ENCODE results near the gene TBC1D4.

- no peak for TF ChIP-seq CTCF (IDR thresholded peaks at IDR 0.05)
- no peak for TF ChIP-seq POLR2AphosphoS5 (IDR thresholded peaks at IDR 0.05)
- no peak for TF ChIP-seq EP300 (IDR thresholded peaks at IDR 0.05)
These were observed 122.7 kb downstream of the TBC1D4 start for GRCh38 chr13:75359266-75359665.

Measured in esophagus muscularis mucosa (tissue), 4 donors.